ENCODE results near the gene IFT57. TPM values are rescaled to one million over a fixed set of nuclear protein-coding genes. Genes with fewer than 3 reads are reported as not detected.
A peak's percentile ranks its signal among the peaks of the same experiment; 100 is the strongest.

Gene IFT57
- total RNA-seq, 6 experiments from 2014 or later: 2.4 to 6.2 (median 4.5) TPM

DNA sequence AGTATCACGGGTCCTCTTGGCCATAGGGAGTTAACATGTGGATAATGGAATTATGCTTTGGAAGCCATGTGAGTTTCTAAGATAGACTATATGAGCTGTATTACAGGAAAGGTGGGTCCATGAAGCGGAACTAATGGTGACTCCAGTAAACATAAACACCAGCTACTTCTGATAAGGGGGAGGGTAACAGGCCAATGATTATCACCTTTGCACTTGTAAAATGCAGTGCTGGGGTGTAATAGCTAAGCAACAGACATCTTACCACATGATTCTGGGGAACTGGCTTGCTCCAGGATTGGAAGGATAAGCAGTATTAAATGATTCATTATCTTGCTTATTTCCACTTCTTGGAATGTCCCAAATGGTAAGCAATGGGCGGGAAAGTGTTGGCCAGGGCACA lies 70.0 kb downstream of the IFT57 start:
- no peak for TF ChIP-seq POLR2A (IDR thresholded peaks at IDR 0.05)
- TF ChIP-seq, protein P1, sequence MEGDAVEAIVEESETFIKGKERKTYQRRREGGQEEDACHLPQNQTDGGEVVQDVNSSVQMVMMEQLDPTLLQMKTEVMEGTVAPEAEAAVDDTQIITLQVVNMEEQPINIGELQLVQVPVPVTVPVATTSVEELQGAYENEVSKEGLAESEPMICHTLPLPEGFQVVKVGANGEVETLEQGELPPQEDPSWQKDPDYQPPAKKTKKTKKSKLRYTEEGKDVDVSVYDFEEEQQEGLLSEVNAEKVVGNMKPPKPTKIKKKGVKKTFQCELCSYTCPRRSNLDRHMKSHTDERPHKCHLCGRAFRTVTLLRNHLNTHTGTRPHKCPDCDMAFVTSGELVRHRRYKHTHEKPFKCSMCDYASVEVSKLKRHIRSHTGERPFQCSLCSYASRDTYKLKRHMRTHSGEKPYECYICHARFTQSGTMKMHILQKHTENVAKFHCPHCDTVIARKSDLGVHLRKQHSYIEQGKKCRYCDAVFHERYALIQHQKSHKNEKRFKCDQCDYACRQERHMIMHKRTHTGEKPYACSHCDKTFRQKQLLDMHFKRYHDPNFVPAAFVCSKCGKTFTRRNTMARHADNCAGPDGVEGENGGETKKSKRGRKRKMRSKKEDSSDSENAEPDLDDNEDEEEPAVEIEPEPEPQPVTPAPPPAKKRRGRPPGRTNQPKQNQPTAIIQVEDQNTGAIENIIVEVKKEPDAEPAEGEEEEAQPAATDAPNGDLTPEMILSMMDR (IDR thresholded peaks at IDR 0.05): no peak
- DNase-seq (no peak), ATAC-seq (no peak)
- Histone ChIP-seq H3K9me3 (no peaks in the 10 kb centered on the region), H3K4me1 (no peaks in the 10 kb centered on the region), H3K27ac (no peak overlapping the region), H3K4me3 (no peak overlapping the region), H3K27me3 (no peaks in the 10 kb centered on the region), H3K36me3 (no peaks in the 10 kb centered on the region)
- intact Hi-C loops (cut with DNase I): no loop called here
- 58% methylated on average over 2 of the region's 3 CpGs for WGBS (ENCODE audit: insufficient coverage, low coverage, low lambda C conversion rate, missing lambda C conversion rate)

GRCh38 chr3:108150200-108150599 lies 72.0 kb downstream of the IFT57 start:
- Histone ChIP-seq H3K9me3 (no peaks in the 10 kb centered on the region), H3K4me3 (no peak overlapping the region), H3K36me3 (no peaks in the 10 kb centered on the region), H3K27ac (no peak overlapping the region), H3K4me1 (no peaks in the 10 kb centered on the region), H3K27me3 (no peaks in the 10 kb centered on the region)
- no peak for ATAC-seq
- no peak for DNase-seq
- TF ChIP-seq, protein P1 (IDR thresholded peaks at IDR 0.05): no peak
- TF ChIP-seq POLR2A (IDR thresholded peaks at IDR 0.05): no peak
- WGBS (ENCODE audit: insufficient coverage, low coverage, low lambda C conversion rate, missing lambda C conversion rate): 81% methylated on average over 10 of the region's 10 CpGs
- intact Hi-C loops (cut with DNase I): no loop called here

- H3K4me3 ChIP-seq: no peak overlapping the region
- TF ChIP-seq, protein P1 (IDR thresholded peaks at IDR 0.05): no peak
- no peak for TF ChIP-seq POLR2A (IDR thresholded peaks at IDR 0.05)
- H3K36me3 ChIP-seq: no peaks in the 10 kb centered on the region
- DNase-seq (no peak), ATAC-seq (no peak)
- intact Hi-C loops (cut with DNase I): no loop called here
- H3K9me3 ChIP-seq: no peaks in the 10 kb centered on the region
- WGBS (ENCODE audit: insufficient coverage, low coverage, low lambda C conversion rate, missing lambda C conversion rate): 82% methylated on average over 2 of the region's 5 CpGs
- no peak overlapping the region for H3K27ac ChIP-seq
- no peaks in the 10 kb centered on the region for H3K4me1 ChIP-seq
- H3K27me3 ChIP-seq: no peaks in the 10 kb centered on the region
Observed at GRCh38 chr3:108146139-108146538, 76.1 kb downstream of the IFT57 start.

GRCh38 chr3:108145578-108145977 lies 76.6 kb downstream of the IFT57 start:
- Histone ChIP-seq H3K4me3 (no peak overlapping the region), H3K27ac (no peak overlapping the region), H3K9me3 (no peaks in the 10 kb centered on the region), H3K27me3 (no peaks in the 10 kb centered on the region), H3K36me3 (no peaks in the 10 kb centered on the region), H3K4me1 (no peaks in the 10 kb centered on the region)
- WGBS (ENCODE audit: insufficient coverage, low coverage, low lambda C conversion rate, missing lambda C conversion rate): 80% methylated on average over 1 of the region's 1 CpG
- no peak for TF ChIP-seq POLR2A (IDR thresholded peaks at IDR 0.05)
- TF ChIP-seq, protein P1 (IDR thresholded peaks at IDR 0.05): no peak
- DNase-seq (no peak), ATAC-seq (no peak)
- intact Hi-C loops (cut with DNase I): no loop called here

DNA sequence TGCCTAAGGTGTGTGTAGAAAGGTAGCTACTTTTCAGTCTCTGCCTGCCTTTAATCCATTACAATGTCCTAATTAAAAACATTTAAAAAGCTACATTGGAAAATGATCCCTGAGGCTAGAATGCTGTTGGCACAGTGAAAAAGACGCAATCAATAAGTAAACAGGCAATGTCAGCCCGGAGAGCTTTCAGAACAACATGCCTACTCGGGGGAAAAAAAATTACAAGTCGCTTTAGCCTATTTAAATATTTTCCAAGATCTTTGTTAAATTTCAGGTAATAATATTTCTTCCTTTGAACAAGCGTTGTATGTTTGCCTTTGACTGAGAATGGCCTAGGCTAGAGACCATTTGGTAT lies 84.8 kb downstream of the IFT57 start:
- intact Hi-C loops (cut with DNase I): no loop called here
- no peak overlapping the region for H3K27ac ChIP-seq
- H3K4me1 ChIP-seq: peaks cover 0 to 4% (median 0%) of the 10 kb centered on the region in 4 donors
- no peak for DNase-seq
- TF ChIP-seq POLR2A (IDR thresholded peaks at IDR 0.05): no peak
- TF ChIP-seq, protein P1 (IDR thresholded peaks at IDR 0.05): no peak
- WGBS (ENCODE audit: insufficient coverage, low coverage, low lambda C conversion rate, missing lambda C conversion rate): 28% methylated on average over 5 of the region's 5 CpGs
- H3K4me3 ChIP-seq: peak overlapping the region in 1 of 3 donors; percentile 7
- peak; percentile 49 to 64 (median 60) for ATAC-seq
- H3K9me3 ChIP-seq: no peaks in the 10 kb centered on the region
- no peaks in the 10 kb centered on the region for H3K36me3 ChIP-seq
- H3K27me3 ChIP-seq: no peaks in the 10 kb centered on the region

All from right lobe of liver (tissue), 6 donors.